GM18519 (cell line): ENCODE results near the gene DPH2.

Experiments
- ATAC-seq: cut with Tn5 transposase; IDR thresholded peaks from one replicate; pipeline ENCODE4 v1.9.1; 2021; ENCODE audit warnings: mild to moderate bottlenecking, moderate library complexity; ENCODE audit not compliant: unreplicated experiment, low FRiP score

DPH2 gene

DNA sequence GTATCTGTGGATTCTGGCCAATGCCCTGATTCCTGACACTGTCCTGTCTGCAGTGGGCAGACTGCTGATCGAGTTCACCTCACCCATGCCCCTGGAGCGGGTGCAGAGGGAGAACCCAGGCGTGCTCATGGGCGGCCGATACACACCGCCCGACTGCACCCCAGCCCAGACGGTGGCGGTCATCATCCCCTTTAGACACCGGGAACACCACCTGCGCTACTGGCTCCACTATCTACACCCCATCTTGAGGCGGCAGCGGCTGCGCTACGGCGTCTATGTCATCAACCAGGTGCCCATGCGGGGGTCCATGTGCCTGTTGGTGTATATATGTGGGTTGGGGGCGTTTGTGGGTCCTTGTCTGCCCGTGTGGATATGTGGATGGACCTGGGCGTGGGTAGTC, 11.8 kb downstream of the DPH2 start:
- ATAC-seq = no peak

DNA sequence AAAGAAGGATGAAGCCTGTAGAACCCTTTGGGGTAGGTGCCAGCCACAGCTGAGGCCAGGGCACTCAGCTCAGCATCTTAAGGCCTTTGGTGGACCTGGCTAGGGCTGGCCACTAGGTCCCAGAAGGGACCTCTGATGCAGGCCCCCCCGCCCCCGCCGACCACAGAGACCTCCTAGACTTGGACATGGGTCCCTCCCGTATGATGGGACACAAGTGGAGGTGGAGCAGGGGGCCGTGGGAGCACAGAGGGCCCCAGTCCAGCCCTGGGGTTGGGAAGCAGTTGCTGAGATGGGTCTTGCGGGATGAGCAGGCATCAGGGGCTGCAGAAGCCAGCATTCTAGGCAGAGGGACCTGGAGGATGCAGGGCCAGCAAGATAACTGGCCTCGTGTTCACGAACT, 12.4 kb downstream of the DPH2 start:
- no peak for ATAC-seq

DNA sequence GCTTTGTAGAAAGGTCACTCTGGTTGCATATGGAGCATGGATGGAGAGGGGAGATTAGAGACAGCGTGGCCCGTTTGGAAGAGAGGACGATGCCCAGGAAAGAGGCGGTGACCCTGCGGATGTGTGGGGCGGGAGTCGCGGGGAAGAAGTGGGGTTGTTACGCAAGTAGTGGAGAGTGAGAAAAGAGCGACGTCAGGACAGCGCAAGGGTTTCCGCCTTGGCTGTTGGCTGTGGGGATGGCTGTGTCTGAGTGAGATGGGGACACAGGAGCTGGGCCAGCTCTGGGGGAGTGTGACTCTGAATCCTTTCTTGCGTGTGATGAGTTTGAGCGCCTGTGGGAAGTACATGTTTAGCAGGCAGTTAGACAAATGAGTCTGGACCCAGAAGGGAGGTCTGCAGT, 13.0 kb downstream of the DPH2 start:
- ATAC-seq = no peak

DNA sequence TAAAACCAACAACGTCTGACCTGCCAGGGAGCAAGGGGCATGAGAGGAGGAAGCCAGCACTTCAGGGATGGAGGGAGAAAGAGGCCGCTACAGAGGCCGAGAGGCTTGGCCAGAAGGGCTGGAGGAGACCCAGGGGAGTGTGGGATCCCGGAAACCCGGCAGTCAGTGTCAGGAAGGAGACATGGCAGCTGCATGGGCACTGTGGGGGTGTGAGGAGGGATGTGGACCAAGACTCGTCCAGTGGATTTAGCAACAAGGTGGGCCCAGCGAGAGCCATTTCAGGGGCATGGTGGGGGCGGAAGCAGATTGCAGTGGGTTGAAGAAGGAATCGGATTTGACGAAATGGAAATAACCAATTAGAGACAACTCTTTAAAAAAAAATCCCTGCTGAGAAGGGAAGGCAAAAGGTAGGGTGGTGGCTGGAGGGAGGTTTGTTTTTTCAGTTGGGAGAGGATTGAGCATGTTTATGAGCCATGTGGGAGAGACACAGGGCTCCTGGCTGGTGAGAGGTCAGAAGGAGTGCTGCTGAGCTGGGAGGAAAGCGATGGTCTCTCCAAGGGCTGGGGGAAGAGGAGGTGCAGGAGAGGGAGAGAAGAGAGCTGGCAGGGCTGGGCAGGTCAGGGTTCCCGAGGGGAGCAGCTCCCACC, 13.6 kb downstream of the DPH2 start:
- ATAC-seq = no peak

DNA sequence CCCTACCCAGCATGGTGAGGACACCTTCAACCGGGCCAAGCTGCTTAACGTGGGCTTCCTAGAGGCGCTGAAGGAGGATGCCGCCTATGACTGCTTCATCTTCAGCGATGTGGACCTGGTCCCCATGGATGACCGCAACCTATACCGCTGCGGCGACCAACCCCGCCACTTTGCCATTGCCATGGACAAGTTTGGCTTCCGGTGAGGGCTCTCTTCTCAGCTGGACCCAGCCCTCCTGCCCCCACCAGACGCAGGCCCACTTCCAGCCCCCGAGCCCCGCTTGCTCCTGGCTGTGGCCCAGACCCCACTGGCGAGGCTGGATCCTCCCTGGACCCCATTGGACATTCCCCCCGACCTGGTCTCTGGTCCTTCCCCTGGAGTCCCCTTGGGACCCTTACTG, 15.0 kb downstream of the DPH2 start:
- no peak for ATAC-seq

DNA sequence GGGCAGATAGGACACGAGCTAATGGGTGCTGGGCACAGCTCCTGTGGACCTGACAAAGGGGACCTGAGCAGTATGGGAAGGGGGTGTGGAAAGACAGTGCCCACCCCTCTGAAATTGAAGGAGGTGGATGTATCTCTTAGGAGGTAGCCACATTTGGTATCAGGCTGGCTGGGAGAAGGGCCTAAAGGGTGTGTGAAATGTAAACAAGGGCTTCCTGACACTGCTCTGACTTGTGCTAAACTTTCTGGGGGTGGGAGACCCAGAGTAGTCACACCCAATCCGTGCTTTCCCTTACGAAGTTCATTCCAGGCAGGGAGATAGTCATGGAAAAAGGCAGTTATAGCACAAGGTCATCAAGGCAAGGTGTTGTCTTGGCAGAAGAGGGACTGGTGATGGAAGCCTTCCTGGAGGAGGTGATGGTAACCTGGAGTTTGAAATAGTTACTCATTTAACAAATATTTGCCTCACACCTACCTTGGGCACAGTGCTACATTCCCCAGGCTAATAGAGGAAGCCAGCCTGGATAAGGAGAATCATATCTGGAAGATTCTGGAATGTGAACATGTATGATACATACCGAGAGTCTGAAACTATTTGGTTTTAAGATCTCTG, 16.3 kb downstream of the DPH2 start:
- ATAC-seq = no peak

DNA sequence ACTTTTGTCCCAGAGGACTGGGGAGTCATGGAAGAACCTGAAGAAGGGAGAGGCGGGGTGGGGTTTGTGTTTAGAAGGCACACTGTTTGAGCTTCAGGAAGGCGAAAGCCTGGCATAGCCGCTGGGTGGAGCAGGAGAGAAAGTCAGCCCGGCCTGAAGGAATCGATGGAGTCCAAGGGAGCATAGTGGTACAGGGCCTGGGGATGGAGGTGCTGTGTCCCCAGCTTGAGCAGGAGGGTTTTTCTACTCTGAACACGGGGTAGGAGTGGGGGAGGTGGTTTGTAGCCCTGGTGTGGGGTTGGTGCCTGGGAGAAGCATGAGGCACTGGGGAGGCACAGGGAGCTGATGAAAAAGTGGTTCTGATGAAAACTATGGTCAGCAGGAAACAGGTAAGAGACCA, 16.9 kb downstream of the DPH2 start:
- ATAC-seq = no peak

DNA sequence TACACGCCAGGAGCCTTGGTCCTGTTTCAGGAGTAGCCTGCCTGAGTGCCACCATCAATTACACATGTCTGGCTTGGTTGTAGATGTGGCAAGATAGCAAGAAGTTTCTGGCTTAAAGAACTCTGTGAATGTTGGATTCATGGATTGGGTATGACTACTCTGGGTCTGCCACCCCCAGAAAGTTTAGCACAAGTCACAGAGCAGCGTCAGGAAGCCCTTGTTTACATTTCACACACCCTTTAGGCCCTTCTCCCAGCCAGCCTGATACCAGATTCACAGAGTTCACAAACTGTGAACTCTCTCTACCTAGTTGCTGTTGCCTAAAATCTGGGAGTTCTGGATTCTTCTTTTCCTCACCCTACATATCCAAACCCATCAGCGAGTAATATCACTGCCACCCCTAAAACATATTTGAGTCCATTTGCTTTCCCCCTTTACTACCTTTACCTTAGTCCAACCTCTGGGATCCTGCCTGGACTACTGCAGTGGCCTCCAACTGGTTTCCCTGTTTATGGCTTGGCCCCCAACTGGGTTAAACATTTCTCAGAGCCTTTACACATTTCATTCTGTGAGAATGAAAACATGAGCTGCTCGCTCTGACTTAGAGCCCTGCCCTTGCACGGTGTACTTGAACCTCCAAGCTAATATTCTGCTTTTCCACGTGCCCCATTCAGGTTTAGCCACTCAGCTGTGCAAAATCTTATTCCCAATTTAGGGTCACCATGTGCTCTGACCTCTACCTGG, 17.5 kb downstream of the DPH2 start:
- ATAC-seq = no peak

DNA sequence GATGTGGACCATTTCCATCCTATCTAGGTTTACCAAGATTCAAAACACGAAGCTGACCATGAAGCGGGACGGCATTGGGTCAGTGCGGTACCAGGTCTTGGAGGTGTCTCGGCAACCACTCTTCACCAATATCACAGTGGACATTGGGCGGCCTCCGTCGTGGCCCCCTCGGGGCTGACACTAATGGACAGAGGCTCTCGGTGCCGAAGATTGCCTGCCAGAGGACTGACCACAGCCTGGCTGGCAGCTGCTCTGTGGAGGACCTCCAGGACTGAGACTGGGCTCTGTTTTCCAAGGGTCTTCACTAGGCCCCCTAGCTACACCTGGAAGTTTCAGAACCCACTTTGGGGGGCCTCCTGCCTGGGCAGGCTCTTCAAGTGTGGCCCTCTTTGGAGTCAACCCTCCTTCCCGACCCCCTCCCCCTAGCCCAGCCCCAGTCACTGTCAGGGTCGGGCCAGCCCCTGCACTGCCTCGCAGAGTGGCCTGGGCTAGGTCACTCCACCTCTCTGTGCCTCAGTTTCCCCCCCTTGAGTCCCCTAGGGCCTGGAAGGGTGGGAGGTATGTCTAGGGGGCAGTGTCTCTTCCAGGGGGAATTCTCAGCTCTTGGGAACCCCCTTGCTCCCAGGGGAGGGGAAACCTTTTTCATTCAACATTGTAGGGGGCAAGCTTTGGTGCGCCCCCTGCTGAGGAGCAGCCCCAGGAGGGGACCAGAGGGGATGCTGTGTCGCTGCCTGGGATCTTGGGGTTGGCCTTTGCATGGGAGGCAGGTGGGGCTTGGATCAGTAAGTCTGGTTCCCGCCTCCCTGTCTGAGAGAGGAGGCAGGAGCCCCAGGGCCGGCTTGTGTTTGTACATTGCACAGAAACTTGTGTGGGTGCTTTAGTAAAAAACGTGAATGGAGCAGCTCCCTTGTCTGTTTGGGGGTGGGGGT, 20.7 kb downstream of the DPH2 start:
- no peak for ATAC-seq

DNA sequence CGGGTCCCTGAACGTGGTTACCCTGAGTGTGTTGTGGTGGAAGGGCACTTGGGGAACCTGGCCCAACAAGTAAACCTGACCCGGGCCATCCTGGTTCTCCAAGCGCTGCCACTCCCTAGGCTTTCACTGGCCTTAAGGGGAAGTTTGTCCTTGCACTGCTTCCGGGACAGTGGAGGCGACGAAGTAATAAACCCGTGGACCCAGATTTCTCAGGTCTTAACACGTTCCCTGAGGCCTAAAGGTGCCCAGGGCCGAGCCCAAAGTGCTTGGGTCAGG, 21.3 kb downstream of the DPH2 start:
- ATAC-seq = no peak

DNA sequence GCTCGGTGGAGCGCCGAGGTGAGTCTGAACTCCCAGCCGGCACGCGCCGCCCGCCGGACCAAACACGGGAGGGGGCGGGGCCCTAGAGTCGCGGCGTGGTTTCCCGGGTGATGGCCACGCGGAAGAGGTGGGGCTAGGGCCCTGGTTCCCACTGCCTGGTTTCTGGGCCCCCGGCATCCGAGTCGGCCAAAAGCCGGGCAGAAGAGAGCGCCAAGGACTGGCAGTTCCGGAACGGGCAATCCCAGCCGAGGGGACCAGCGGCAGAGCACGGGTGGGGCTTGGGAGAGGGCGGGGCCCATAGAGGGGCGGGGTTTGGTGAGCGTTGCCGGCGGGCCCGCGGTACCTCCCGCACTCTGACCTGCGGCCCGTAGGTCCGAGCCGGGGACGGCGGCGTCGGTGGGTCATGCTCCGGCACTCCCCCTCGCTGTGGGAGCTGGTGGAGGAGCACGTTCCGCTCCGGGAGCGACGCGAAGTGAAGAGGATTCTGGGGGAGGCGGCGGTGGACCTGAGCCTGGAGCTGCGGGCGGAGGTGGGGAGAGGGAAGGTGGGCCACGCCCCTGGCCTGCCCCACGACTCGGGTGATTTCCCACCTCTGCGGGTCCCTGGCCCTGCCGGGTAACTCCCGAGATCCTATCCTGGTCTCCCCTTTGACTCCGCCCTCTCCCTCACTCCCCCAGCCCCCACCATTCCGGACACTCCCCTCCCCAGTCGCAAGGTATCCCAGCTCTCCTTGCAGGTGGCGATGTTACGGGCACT, 21.8 kb downstream of the DPH2 start, which contains the start of gene CCDC24:
Gene CCDC24 (plus strand): TSS at position 124 of the 756 bp plus-strand sequence. CDS start 280 bp downstream, at position 404.
- ATAC-seq = no peak

DNA sequence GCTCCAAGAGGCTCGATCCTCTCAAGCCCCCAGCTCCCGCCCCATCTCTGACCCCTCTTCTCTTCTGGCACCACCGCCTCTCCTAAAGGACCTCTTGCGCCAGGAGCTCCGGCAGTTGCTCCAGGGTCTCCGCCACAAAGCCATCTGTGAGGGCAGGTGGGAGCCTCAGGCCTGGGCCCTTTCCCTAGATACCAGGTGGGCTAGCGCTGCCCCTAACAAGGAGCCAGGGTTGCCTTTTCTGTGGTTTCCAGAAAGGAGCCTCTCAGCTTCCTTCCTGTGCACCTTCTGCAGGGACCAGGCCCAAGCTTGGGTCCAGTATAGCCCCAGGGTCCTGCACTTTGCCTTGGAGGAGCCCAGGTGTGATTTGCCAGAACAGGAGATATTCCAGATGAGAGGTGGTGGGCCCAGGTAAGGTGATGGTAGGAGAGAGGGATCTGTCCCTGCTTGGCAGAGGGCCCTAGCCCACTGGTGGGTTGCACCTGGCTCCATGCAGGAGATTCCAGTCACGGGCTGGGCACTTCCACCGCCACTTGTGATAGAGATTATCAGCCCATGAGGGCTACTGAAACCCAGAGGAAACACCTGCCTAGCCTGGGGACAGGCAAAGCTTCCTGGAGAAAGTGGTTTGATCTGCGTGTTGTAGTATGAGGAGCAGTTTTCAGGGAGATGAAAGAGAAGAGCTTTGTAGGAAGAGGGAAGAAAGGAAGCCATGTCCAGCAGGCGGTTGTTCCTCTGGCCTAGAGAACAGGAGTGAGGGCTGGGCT, 22.6 kb downstream of the DPH2 start:
- ATAC-seq = no peak

DNA sequence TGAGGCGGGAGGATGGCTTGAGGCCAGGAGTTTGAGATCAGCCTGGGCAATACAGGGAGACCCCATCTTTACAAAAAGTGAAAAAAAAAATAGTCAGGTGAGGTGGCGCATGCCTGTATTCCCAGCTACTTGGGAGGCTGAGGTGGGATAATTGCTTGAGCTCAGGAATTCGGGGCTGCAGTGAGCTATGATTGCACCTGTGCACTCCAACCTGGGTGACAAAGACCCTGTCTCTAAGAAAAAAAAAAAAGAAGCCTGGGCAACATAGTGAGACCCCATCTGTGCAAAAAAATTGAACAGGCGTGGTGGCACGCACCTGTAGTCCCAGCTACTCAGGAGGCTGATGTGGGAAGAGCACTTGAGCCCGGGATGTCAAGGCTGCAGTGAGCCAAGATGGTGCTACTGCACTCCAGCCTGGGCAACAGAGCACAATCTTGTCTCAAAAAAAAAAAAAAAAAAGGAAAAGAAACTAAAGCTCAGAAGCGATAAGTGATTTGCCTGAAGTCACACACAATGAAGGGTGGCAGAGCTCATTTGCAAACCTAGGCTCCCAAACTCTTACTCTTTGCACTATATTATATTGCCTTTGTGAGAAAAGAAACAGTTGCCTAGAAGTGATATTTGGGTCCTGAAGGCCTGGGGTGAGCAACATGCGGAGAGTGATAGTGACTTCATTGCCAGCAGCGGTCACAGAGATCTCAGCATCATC, 23.6 kb downstream of the DPH2 start:
- ATAC-seq = no peak

DNA sequence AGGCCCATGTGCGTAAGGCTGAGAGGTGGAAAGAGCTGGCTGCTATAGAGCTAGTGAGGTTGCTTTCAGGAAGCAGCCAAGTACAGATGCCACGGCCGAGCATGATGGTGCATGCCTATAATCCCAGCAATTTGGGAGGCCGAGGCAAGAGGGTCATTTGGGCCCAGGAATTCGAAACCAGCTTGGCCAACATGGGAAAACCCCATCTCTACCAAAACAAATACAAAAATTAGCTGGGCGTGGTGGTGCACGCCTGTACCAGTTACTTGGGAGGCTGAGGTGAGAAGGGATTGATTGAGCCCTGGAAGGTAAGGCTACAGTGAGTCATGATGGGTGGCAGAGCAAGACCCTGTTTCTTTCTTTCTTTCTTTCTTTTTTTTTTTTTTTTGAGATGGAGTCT, 24.3 kb downstream of the DPH2 start:
- ATAC-seq = no peak

DNA sequence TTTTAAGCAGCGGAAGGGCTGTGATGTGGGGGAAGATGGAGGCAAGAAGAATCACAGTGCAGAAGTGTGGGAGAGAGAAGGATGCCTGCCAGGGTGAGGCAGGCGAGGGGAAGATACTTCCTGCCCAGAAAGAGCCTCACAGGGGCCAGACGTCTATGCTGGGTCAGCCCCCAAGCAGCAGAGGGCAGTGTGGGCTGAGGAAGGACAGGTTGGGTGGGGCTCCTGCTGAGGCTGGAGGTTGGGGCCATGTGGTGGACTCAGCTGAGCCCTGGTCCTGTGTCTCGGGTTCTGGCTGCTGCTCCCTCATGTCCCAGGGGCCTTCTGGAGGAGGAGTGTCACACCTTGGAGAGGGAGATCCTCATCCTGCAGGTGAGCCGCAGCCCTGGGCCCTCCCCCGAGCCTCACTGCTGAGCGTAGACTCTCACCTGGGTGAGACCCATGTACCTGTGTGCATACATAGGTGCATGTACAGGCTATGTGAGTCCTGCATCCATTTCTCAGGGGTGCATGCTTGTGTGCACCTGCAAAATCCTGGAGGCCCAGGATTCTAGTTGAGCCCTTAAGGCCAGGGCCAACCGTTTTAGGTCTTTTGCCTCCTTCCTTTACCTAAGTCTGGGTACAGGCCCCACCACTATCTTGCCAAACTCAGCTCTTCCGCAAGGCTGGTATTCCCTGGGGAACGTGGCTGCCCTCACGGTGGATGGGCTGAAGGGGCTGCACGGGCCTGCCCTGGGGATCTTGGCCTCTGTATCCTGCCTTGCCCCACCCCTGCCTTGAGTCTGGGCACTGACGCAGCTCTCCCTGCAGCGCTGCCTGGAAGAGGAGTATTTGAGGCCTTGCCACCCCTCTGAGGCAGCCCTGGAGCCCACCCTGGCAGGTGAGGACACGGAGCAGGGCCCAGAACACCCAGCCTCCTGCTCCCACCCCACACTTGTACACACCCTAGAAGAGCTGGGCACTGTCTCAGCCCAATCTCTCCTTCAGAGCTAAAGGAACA, 25.3 kb downstream of the DPH2 start:
- no peak for ATAC-seq

DNA sequence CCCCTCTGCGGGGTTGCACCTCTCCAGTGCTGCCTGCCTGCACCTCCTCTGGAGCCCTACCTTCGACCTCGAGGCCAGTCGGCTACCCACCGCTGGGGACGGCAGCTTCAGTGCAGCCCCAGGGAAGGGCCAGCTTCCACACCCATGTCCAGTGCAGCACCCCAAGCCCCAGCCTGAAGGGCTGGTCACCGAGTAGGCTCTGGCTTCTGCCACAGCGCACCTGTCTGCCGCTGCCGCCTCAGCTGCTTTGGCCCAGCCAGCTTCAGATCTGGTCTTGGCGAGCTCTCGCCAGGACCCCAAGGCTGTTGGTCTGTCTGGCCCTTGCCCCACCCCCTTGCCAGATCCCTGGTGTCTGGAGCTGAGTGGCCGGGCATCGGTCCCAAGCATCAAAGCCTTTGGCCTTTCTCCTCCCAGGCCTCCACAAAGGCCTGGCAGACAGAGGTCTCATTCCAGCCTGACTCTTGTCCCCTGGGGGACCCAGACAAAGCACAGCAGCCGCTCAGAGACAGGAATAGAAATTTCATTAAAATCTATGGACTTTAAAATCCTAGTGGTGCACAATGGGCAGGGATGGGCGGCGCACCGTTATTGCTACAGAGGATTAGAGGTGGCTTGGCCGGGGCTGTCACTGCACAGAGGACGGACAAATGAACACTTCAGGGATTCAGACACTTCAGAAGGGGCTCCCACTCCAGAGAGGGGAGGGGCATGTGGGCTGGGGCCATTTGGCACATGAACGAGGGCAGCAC, 26.3 kb downstream of the DPH2 start:
- ATAC-seq = no peak

DNA sequence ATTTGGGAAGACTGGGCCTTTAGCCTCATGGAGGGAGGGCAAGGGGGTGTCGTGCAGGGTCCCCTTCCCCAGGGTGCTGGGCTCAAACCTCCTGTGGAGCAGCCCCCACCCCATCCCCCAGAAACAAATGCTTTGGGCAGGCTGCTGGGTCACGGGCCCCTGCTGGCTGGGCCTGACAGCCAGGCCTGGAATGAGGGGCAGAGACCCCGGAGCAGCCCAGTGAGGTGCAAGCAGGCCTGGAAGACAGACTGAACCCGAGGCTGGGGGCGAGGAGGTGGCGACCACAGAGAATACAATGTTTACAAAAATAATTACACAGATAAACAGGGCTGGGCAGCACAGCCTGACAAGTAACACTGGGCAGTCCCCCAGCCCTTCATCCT, 26.9 kb downstream of the DPH2 start:
- no peak for ATAC-seq
